ENCODE data around the gene OSBPL2. TPM values are rescaled to one million over a fixed set of nuclear protein-coding genes. Genes with fewer than 3 reads are reported as not detected.

OSBPL2 gene
- total RNA-seq (2022; extraction: Qiagen RNA extraction): 19.4 to 26.4 TPM (median 21.7 TPM) in 5 replicates

DNA sequence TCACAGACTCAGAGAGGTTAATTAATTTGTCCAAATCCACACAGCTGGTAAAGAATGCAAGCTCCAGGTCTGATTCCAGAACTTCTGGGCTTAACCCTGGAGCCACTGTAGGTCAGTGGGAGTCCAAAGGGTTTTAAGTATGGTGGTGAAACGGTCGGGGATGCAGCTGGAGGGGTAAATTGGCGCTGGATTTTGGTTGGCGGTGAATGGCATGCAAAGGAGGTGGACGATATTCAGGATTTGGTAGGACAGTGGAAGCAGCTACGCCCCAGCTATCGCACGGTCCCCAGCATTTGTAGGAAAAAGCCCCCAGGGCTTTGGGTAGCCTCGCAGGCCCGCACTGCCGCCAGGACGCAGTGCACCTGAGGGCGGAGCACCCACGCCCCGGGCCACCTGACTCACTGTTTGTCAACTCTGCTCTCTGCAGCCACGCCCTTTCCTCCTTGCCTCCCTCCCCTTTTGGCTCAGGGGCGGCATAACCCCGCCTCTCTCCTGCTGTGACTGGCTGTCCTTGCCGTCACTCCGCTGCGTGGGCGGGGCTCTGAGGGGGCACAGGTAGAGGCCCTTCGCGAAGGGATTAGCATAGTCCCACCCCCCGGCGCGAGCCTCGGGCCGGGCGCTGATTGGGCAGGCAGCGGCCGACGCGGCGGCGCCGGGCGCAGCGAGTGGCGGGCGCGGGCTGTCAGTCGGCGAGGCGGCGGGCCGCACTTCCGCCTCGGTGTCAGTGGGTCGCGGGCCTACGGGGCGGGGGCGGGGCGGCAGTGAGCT is at the start of gene OSBPL2:
Gene OSBPL2, plus strand, starts transcription at position 721 of the 768 bp plus-strand sequence. CDS start 17,664 bp downstream, outside the sequence.

DNA sequence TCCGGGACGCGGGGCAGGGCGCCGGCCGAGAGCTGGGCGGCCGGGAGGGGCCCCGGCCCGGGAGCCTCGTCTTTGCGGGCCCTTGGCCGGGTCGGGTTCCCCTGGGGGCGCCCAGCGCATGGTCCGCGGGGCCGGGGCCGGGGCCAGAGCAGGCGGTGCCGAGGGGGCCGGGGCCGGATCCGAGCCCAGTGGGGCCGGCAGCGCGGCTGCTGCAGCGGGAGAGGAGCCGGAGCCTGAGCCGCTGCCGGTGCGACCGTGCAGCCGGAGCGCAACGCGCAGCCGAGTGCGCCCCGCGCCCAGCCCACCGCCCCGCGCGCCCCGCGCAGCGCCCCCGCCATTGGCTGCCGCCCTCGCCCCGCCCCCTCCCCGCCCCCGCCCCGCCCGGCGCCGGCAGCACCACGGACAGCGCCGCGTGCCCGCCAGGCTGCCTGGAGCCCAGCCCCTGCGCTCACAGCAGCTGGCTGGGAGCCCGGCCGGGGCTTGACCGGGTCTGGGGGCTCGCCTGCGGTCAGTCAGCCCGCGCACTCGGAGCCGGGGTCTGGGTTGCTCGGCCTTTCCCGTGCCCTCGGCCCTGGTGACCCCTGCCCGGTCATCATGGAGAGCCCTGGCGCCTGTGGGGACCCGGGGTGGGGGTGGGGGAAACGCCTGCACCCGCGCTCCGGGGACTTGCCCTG is 18.2 kb upstream of the OSBPL2 start, which contains the start of gene HRH3:
Gene HRH3, minus strand, starts transcription at position 287 of the 674 bp plus-strand sequence. CDS start 308 bp downstream, outside the sequence.

DNA sequence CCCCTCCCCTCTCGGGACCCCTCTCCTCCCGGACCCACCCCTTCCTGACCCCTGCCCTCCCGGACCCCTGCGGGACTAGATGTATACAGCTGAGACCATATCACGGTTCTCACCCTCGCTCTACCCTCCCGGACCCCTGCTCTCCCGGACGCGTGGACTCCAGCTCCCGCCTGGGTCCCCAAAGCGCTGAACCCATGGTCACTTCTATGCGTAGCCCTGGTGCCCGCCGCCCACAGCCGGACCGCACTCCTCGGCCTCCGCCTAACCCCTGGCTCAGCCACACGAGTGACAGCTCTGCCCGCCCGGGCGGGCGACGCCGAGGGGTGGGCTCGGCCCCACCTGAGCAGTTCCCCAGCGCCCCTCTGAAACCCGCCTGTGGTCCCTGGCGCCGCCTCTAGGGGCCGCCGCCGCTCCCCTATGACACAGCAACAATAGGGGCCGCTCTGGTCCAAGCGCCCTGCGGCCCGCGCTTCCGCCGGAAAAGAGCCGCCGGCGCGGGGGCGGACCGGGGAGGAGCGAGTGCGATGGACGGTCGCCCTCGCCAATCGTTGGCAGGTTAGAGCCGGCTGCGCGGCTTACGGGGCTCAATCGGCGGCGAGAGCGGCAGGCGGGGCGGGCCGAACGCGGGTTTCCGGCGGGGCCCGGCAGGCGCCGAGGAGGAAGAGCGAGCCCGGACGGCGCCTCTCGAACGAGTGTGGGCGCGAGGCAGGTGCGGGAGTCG is 64.2 kb downstream of the OSBPL2 start, which contains the start of gene ADRM1:
Gene ADRM1, plus strand, starts transcription at position 657 of the 721 bp plus-strand sequence. CDS start 572 bp downstream, outside the sequence.

Other genes with a start within 250 kb of the OSBPL2 start
- gene TAF4, start 172.6 kb upstream of the OSBPL2 start, total RNA-seq (2022; extraction: Qiagen RNA extraction): 17.0 to 27.1 TPM (median 23.4 TPM) in 5 replicates
- 22.5 to 27.4 TPM (median 26.2 TPM) in 5 replicates for gene LSM14B, start 116.0 kb upstream of the OSBPL2 start, total RNA-seq (2022; extraction: Qiagen RNA extraction)
- gene PSMA7, start 95.1 kb upstream of the OSBPL2 start, total RNA-seq (2022; extraction: Qiagen RNA extraction): 468 to 508 TPM (median 489 TPM) in 5 replicates
- gene SS18L1, start 94.8 kb upstream of the OSBPL2 start, total RNA-seq (2022; extraction: Qiagen RNA extraction): 5.2 to 10.1 TPM (median 8.5 TPM) in 5 replicates
- 27.8 to 39.7 TPM (median 36.5 TPM) in 5 replicates for gene MTG2, start 55.5 kb upstream of the OSBPL2 start, total RNA-seq (2022; extraction: Qiagen RNA extraction)
- not detected in 5 replicates for gene HRH3, start 18.2 kb upstream of the OSBPL2 start, total RNA-seq (2022; extraction: Qiagen RNA extraction)
- 146 to 196 TPM (median 189 TPM) in 5 replicates for gene ADRM1, start 64.5 kb downstream of the OSBPL2 start, total RNA-seq (2022; extraction: Qiagen RNA extraction)
- 196 to 490 TPM (median 420 TPM) in 5 replicates for gene LAMA5, start 128.8 kb downstream of the OSBPL2 start, total RNA-seq (2022; extraction: Qiagen RNA extraction)
- gene RPS21, start 148.6 kb downstream of the OSBPL2 start, total RNA-seq (2022; extraction: Qiagen RNA extraction): 2,112 to 2,510 TPM (median 2,240 TPM) in 5 replicates
- 4.7 to 7.2 TPM (median 6.5 TPM) in 5 replicates for gene CABLES2, start 168.8 kb downstream of the OSBPL2 start, total RNA-seq (2022; extraction: Qiagen RNA extraction)
- gene RBBP8NL, start 189.0 kb downstream of the OSBPL2 start, total RNA-seq (2022; extraction: Qiagen RNA extraction): 1.0 to 2.1 TPM (median 1.2 TPM) in 5 replicates
- 0.45 to 0.86 TPM (median 0.75 TPM) in 5 replicates for gene GATA5, start 237.5 kb downstream of the OSBPL2 start, total RNA-seq (2022; extraction: Qiagen RNA extraction)